CD4-positive, alpha-beta T cell (primary cell): ENCODE measurements around the gene PMS1. TPM values are rescaled to one million over a fixed set of nuclear protein-coding genes. Genes with fewer than 3 reads are reported as not detected.

ENCODE experiments used
- ATAC-seq: fragments of 200-7000 bp; cut with Tn5 transposase; one replicate; pipeline ENCODE4 v1.10.0; 2022; ENCODE audit warnings: mild to moderate bottlenecking; ENCODE audit not compliant: poor library complexity
- CTCF ChIA-PET: fragments of 350-600 bp; sonication (Branson Sonifier 250); formaldehyde crosslinking; loops from one replicate; lab custom pipeline; 2021; ENCODE audit warnings: antibody characterized with exemption, inconsistent platforms; lab: Charles Lee
- POLR2A ChIA-PET: fragments of 350-600 bp; sonication (Branson Sonifier 250); formaldehyde crosslinking; loops from one replicate; lab custom pipeline; 2021; ENCODE audit warnings: antibody characterized with exemption, inconsistent platforms; lab: Charles Lee
- DNase-seq, 14 experiments: peaks; one replicate each; pipeline ENCODE4 v3.0.0-alpha.2; 2013 to 2020; ENCODE audit warnings: mixed read lengths in 2 of 14
- H3K27ac ChIP-seq, 2 donors: one replicate each; pipeline versions ENCODE4 v1.5.1 to v1.7.0; 2013; ENCODE audit warnings: low read length in 2 of 2, low read depth in 1 of 2, mild to moderate bottlenecking in 1 of 2
- H3K27me3 ChIP-seq, 2 experiments: 1 replicate in 1 of 2; 2 replicates in 1 of 2; pipeline versions ENCODE4 v1.6.1 to v1.7.0; 2013; ENCODE audit warnings: low read length in 2 of 2, control low read depth in 1 of 2, mild to moderate bottlenecking in 1 of 2, moderate library complexity in 1 of 2; ENCODE audit not compliant: insufficient read depth in 2 of 2, control insufficient read depth in 1 of 2
- H3K36me3 ChIP-seq: one replicate; pipeline ENCODE4 v1.6.1; 2013; ENCODE audit warnings: low read length, control low read depth; ENCODE audit not compliant: insufficient read depth
- H3K4me1 ChIP-seq: one replicate; pipeline ENCODE4 v1.6.1; 2013; ENCODE audit warnings: low read length, control low read depth; ENCODE audit not compliant: insufficient read depth
- H3K4me3 ChIP-seq: one replicate; pipeline ENCODE4 v1.5.1; 2013; ENCODE audit warnings: mild to moderate bottlenecking, low read length, moderate library complexity
- H3K9me3 ChIP-seq, 2 experiments: 1 replicate in 1 of 2; 2 replicates in 1 of 2; pipeline versions ENCODE4 v1.6.1 to v1.7.0; 2013; ENCODE audit warnings: low read length in 2 of 2, mild to moderate bottlenecking in 2 of 2, control low read depth in 1 of 2, moderate library complexity in 1 of 2; ENCODE audit not compliant: control insufficient read depth in 1 of 2, insufficient read depth in 1 of 2
- H3K27ac Mint-ChIP-seq: one replicate; pipeline ENCODE4 v1.8.0; 2020; ENCODE audit warnings: mixed read lengths
- H3K27me3 Mint-ChIP-seq: one replicate; pipeline ENCODE4 v1.8.0; 2021; ENCODE audit warnings: mixed read lengths
- H3K36me3 Mint-ChIP-seq: one replicate; pipeline ENCODE4 v1.8.0; 2021; ENCODE audit warnings: low read depth, mixed read lengths
- H3K4me1 Mint-ChIP-seq: one replicate; pipeline ENCODE4 v1.8.0; 2021; ENCODE audit warnings: low read depth, mixed read lengths
- H3K4me3 Mint-ChIP-seq: one replicate; pipeline ENCODE4 v1.8.0; 2020; ENCODE audit warnings: mild to moderate bottlenecking, mixed read lengths
- H3K9me3 Mint-ChIP-seq: one replicate; pipeline ENCODE4 v1.8.0; 2020; ENCODE audit warnings: mixed read lengths
- CTCF ChIP-seq: fragments of 200-600 bp; IDR thresholded peaks from one replicate; pipeline ENCODE4 v1.8.0; 2022; ENCODE audit warnings: antibody characterized with exemption, mild to moderate bottlenecking
- intact Hi-C, 2 experiments: fragments of 100-400 bp; cut with DNase I in 1 of 2; cut with micrococcal nuclease in 1 of 2; formaldehyde crosslinking; loops; one replicate each; pipeline versions ENCODE4 v1.15.1 to v1.9.0; 2023 to 2025; cut with DNase I, micrococcal nuclease
- total RNA-seq, 174 experiments: library from RNA in 2 of 174; stranded (reverse) in 2 of 174; gene quantifications; one replicate each; pipeline ENCODE4 v1.2.3 and lab custom pipeline; 2021 to 2026

The PMS1 gene
- total RNA-seq, 2 experiments from 2014 or later, result 9.6 to 9.8 TPM

- Mint-ChIP-seq H3K27ac (peak within 1 kb of the TSS; percentile 100), H3K36me3 (peaks cover 35% of the 10 kb centered on the region), H3K4me3 (peak within 1 kb of the TSS; percentile 100), H3K4me1 (peaks cover 17% of the 10 kb centered on the region), H3K9me3 (no peaks in the 10 kb centered on the region), H3K27me3 (no peaks in the 10 kb centered on the region)
- peak; percentile 92 for ATAC-seq
- no peaks in the 10 kb centered on the region for H3K27me3 ChIP-seq
- peak; percentile 84 to 96 (median 92) for DNase-seq
- peak within 1 kb of the TSS; percentile 87 to 91 for H3K27ac ChIP-seq
- peaks cover 9% of the 10 kb centered on the region for H3K4me1 ChIP-seq
- H3K9me3 ChIP-seq, result no peaks in the 10 kb centered on the region
- peak; percentile 73 for TF ChIP-seq CTCF
- ChIA-PET POLR2A (interaction anchor here (0.7 to 4.2 kb wide), 16 partner anchors 11 to 1913 kb away, joined by 3 to 96 read pairs (median 11); partner anchors contain the start of genes ANKAR, ASNSD1, GLS and NEMP2), CTCF (interaction anchor here (0.7 to 3.0 kb wide), 20 partner anchors 9 to 839 kb away, joined by 3 to 23 read pairs (median 4); partner anchors contain the start of genes ANKAR, ASNSD1, ORMDL1 and PMS1)
- peaks cover 7% of the 10 kb centered on the region for H3K36me3 ChIP-seq
- H3K4me3 ChIP-seq, result peak within 1 kb of the TSS; percentile 78
- intact Hi-C loops, result loop anchor here (1.0 to 10.0 kb wide), 6 partner anchors 22 to 885 kb away; partner anchors contain the start of genes ANKAR (in 2 of the 2), ASNSD1 (in 1 of the 2), NAB1 (in 1 of the 2) and ORMDL1 (in 1 of the 2)
Observed at GRCh38 chr2:189762551-189763298, 21.5 kb upstream of the PMS1 start, which contains the start of gene OSGEPL1. TSS of gene OSGEPL1 (minus strand) at chr2:189762792. CDS start at chr2:189761640, 1,152 bp downstream.

- Mint-ChIP-seq H3K27ac (peak overlapping the region; percentile 100), H3K36me3 (peaks cover 32% of the 10 kb centered on the region), H3K9me3 (no peaks in the 10 kb centered on the region), H3K27me3 (no peaks in the 10 kb centered on the region), H3K4me1 (peaks cover 17% of the 10 kb centered on the region), H3K4me3 (peak overlapping the region; percentile 62)
- no peak for TF ChIP-seq CTCF
- Histone ChIP-seq H3K36me3 (peaks cover 14% of the 10 kb centered on the region), H3K4me1 (peaks cover 9% of the 10 kb centered on the region), H3K27me3 (no peaks in the 10 kb centered on the region), H3K27ac (no peak overlapping the region), H3K4me3 (no peak overlapping the region), H3K9me3 (no peaks in the 10 kb centered on the region)
- intact Hi-C loops, result loop anchor here (2.0 to 10.0 kb wide), 4 partner anchors 19 to 883 kb away; partner anchors contain the start of genes ANKAR (in 1 of the 2) and NAB1 (in 1 of the 2)
- no peak for DNase-seq
- ATAC-seq, result no peak
- ChIA-PET CTCF (interaction anchor here (0.7 to 3.0 kb wide), 6 partner anchors 15 to 322 kb away, joined by 3 to 23 read pairs (median 16); partner anchors contain the start of genes ANKAR, ASNSD1, ORMDL1 and PMS1), POLR2A (interaction anchor here (0.7 to 4.2 kb wide), 6 partner anchors 11 to 1864 kb away, joined by 5 to 96 read pairs (median 17); partner anchors contain the start of genes ASNSD1, GLS, ORMDL1 and PMS1)
Observed at GRCh38 chr2:189763908-189764661, 20.2 kb upstream of the PMS1 start.
